ENCODE data around the gene RAB1B.
A peak's percentile ranks its signal among the peaks of the same experiment; 100 is the strongest.

Gene RAB1B

GRCh38 chr11:66268244-66268951, at the start of gene RAB1B:
Gene RAB1B (plus strand): TSS chr11:66268639. CDS start chr11:66268680, 41 bp downstream.
- peak; percentile 100 for DNase-seq (ENCODE audit: low spot score)

- no peak for DNase-seq (ENCODE audit: low spot score)
These were observed 49.4 kb upstream of the RAB1B start for GRCh38 chr11:66218846-66219620.

GRCh38 chr11:66219846-66220565, 48.4 kb upstream of the RAB1B start:
- DNase-seq (ENCODE audit: low spot score) = peak; percentile 15

GRCh38 chr11:66220566-66220935, 47.9 kb upstream of the RAB1B start:
- DNase-seq (ENCODE audit: low spot score) = no peak

- peak; percentile 31 for DNase-seq (ENCODE audit: low spot score)
These were observed 47.4 kb upstream of the RAB1B start for GRCh38 chr11:66221012-66221411.

- DNase-seq (ENCODE audit: low spot score) = peak; percentile 50
These were observed 46.7 kb upstream of the RAB1B start for GRCh38 chr11:66221726-66222236.

- DNase-seq (ENCODE audit: low spot score) = peak; percentile 85
These were observed 45.9 kb upstream of the RAB1B start for GRCh38 chr11:66222358-66223149.

GRCh38 chr11:66224226-66224855, 44.1 kb upstream of the RAB1B start:
- peak; percentile 8 for DNase-seq (ENCODE audit: low spot score)

GRCh38 chr11:66225066-66225465, 43.4 kb upstream of the RAB1B start:
- DNase-seq (ENCODE audit: low spot score) = no peak

GRCh38 chr11:66226101-66226500, 42.3 kb upstream of the RAB1B start:
- no peak for DNase-seq (ENCODE audit: low spot score)

GRCh38 chr11:66227700-66228099, 40.7 kb upstream of the RAB1B start:
- DNase-seq (ENCODE audit: low spot score) = no peak

GRCh38 chr11:66228521-66228920, 39.9 kb upstream of the RAB1B start:
- DNase-seq (ENCODE audit: low spot score) = no peak

- no peak for DNase-seq (ENCODE audit: low spot score)
These were observed 38.3 kb upstream of the RAB1B start for GRCh38 chr11:66230156-66230555.

GRCh38 chr11:66230978-66231377, 37.5 kb upstream of the RAB1B start:
- no peak for DNase-seq (ENCODE audit: low spot score)

GRCh38 chr11:66231561-66231960, 36.9 kb upstream of the RAB1B start:
- no peak for DNase-seq (ENCODE audit: low spot score)

GRCh38 chr11:66232769-66233168, 35.7 kb upstream of the RAB1B start:
- no peak for DNase-seq (ENCODE audit: low spot score)

- no peak for DNase-seq (ENCODE audit: low spot score)
These were observed 35.1 kb upstream of the RAB1B start for GRCh38 chr11:66233301-66233700.

GRCh38 chr11:66235141-66235540, 33.3 kb upstream of the RAB1B start:
- no peak for DNase-seq (ENCODE audit: low spot score)

- no peak for DNase-seq (ENCODE audit: low spot score)
These were observed 30.6 kb upstream of the RAB1B start for GRCh38 chr11:66237867-66238266.

GRCh38 chr11:66238786-66239413, 29.5 kb upstream of the RAB1B start:
- no peak for DNase-seq (ENCODE audit: low spot score)

GRCh38 chr11:66239511-66239910, 28.9 kb upstream of the RAB1B start:
- DNase-seq (ENCODE audit: low spot score) = no peak

All from left forelimb (tissue), 1 donor.